Right cardiac atrium (tissue), 5 donors: ENCODE measurements around the gene PFDN6. TPM values are rescaled to one million over a fixed set of nuclear protein-coding genes. Genes with fewer than 3 reads are reported as not detected.

Experiments
- ATAC-seq, 2 donors: fragments of 200-7000 bp; cut with Tn5 transposase; one replicate each; pipeline versions ENCODE4 v1.8.0 to v1.9.1; 2020; ENCODE audit warnings: moderate library complexity in 2 of 2, mild to moderate bottlenecking in 1 of 2
- DNase-seq, 3 donors: peaks; one replicate each; pipeline ENCODE4 v3.0.0-alpha.2; 2020
- H3K27ac ChIP-seq: one replicate; pipeline ENCODE4 v1.5.1; 2013; ENCODE audit warnings: mild to moderate bottlenecking, low read length, control low read depth, moderate library complexity
- H3K27me3 ChIP-seq: one replicate; pipeline ENCODE4 v1.6.1; 2013; ENCODE audit not compliant: control insufficient read depth, insufficient read depth
- H3K4me1 ChIP-seq: one replicate; pipeline ENCODE4 v1.6.1; 2013; ENCODE audit warnings: low read length; ENCODE audit not compliant: control insufficient read depth, insufficient read depth
- H3K4me3 ChIP-seq: one replicate; pipeline ENCODE4 v1.5.1; 2013; ENCODE audit warnings: low read length, control low read depth
- H3K9me3 ChIP-seq: one replicate; pipeline ENCODE4 v1.6.1; 2013; ENCODE audit warnings: low read length; ENCODE audit not compliant: control insufficient read depth
- WGBS: extraction: QIAGEN DNeasy Blood & Tissue Kit; methylation state at CpG from one replicate; pipeline ENCODE4 v1.1.7; 2013; 5-methylcytosine and 5-hydroxymethylcytosine counted together
- intact Hi-C, 4 donors: fragments of 100-400 bp; cut with DNase I; formaldehyde crosslinking; loops; one replicate each; pipeline versions ENCODE4 v1.11.0 to v1.14.0; 2022 to 2023
- polyA plus RNA-seq: library from polyadenylated mRNA; stranded (reverse); fragments of 200-250 nt; gene quantifications from one replicate; pipeline ENCODE4 v1.2.3, GENCODE V29; 2013
- total RNA-seq, 4 donors: library from RNA; stranded (reverse); fragmentation: NEBNext Ultra II Directional; extraction: Animal tissue kit (Norgen Biotek cat#: 25700); gene quantifications; one replicate each; pipeline ENCODE4 v1.2.1, GENCODE V29; 2021
- donor health status: healthy with polysubstance abuse.
- donor health status: DM: no; HTN: yes; CAD: no.
- donor health status: DM: no; HTN: no; CAD: no.
- donor health status: DM: no; HTN: yes; CAD: no; lungs with severe emphysema.
- donor health status: DM: yes; HTN: yes; CAD: no.

PFDN6 gene
- total and polyA plus RNA-seq, 5 donors = 44.4 to 143 (median 52.4) TPM

DNA sequence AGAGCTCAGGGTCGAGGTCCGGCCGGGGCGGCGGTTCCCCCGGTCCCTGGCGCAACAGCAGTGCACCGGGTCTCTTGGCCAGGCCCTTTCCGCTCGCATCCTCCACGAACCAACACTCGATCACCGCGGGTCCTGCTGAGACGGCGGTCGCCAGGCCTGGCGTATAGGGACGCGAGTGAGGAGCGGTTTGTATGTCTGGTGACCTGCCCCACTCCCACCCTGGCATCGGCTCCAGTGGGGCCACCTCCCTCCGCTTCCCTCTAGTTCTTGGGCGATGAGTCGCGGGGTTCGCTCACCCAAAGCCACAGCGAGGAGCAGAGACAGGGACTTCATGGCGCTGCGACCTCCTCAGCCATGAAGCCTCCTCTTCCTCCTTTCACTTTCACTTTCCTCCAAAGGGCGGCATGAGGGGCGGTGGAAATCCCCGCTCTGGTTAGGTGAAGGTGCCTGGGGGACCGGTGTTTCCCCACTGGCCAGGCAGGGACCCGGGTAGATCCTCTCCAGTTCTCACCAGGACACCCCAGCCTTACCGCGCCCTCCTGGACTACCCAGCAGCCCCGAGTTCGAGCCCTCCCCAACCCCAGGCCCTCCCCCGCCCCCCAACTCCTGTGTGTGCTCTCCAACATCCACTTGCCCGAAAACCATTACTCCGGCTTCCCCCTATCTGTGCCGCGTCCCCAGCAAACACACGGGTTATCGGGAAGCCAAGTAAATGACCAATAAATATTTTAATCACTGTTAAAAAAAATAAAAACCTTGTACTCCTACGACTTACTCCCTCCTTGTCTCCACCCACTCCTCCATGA is 24.5 kb downstream of the PFDN6 start, which contains the start of gene TAPBP:
TAPBP (minus strand) TSS at position 370 of the 806 bp plus-strand sequence; CDS start at position 333, 37 bp downstream.
- under 1% methylated on average over 47 of the region's 47 CpGs for WGBS
- H3K27me3 ChIP-seq = no peaks in the 10 kb centered on the region
- peak; percentile 59 to 81 (median 81) for DNase-seq
- H3K27ac ChIP-seq = peak within 1 kb of the TSS; percentile 96
- no peaks in the 10 kb centered on the region for H3K9me3 ChIP-seq
- H3K4me3 ChIP-seq = peak within 1 kb of the TSS; percentile 84
- intact Hi-C loops = loop anchor here in 1 of 4 donors (2.0 kb wide), 1 partner anchor 15 kb away; the partner anchor contains the start of gene RGL2
- peaks cover 12% of the 10 kb centered on the region for H3K4me1 ChIP-seq
- peak; percentile 8 to 21 for ATAC-seq

DNA sequence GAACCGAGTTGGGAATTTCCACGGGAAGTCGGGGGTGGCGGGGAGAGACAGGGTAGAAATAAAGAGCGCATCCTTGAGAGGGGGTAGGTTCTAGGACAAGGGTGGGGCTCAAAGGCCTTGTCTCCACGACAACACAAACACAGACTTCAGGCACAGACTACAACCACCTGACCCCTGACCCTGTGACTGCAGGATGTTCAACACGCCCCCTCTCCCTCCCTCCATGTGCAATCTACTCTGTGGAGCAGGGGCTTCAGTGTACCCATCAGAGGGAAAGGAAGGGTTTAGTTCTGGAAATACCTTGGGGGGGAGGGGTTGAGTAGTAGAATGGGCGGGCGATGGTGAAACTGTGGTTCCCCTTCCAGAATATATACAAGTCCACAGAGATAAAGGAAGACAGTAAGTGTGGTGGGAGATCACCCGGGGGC is 25.1 kb downstream of the PFDN6 start:
- Histone ChIP-seq H3K27ac (peak overlapping the region; percentile 96), H3K4me1 (peaks cover 12% of the 10 kb centered on the region), H3K27me3 (no peaks in the 10 kb centered on the region), H3K4me3 (peak overlapping the region; percentile 84), H3K9me3 (no peaks in the 10 kb centered on the region)
- ATAC-seq = peak; percentile 39 to 66
- DNase-seq = peak; percentile 73 to 82 (median 79)
- intact Hi-C loops = loop anchor here in 1 of 4 donors (2.0 kb wide), 1 partner anchor 16 kb away; the partner anchor contains the start of gene RGL2
- 1% methylated on average over 10 of the region's 10 CpGs for WGBS

- ATAC-seq (peak; percentile 1 to 8), DNase-seq (peak; percentile 71 to 83 (median 82))
- H3K9me3 ChIP-seq = no peaks in the 10 kb centered on the region
- peak overlapping the region; percentile 96 for H3K27ac ChIP-seq
- intact Hi-C loops = loop anchor here in 1 of 4 donors (2.0 kb wide), 1 partner anchor 16 kb away; the partner anchor contains the start of gene RGL2
- WGBS = 35% methylated on average over 47 of the region's 47 CpGs
- H3K4me1 ChIP-seq = peaks cover 16% of the 10 kb centered on the region
- no peaks in the 10 kb centered on the region for H3K27me3 ChIP-seq
- H3K4me3 ChIP-seq = peak overlapping the region; percentile 84
Measured at GRCh38 chr6:33314943-33315792, 25.8 kb downstream of the PFDN6 start.

DNA sequence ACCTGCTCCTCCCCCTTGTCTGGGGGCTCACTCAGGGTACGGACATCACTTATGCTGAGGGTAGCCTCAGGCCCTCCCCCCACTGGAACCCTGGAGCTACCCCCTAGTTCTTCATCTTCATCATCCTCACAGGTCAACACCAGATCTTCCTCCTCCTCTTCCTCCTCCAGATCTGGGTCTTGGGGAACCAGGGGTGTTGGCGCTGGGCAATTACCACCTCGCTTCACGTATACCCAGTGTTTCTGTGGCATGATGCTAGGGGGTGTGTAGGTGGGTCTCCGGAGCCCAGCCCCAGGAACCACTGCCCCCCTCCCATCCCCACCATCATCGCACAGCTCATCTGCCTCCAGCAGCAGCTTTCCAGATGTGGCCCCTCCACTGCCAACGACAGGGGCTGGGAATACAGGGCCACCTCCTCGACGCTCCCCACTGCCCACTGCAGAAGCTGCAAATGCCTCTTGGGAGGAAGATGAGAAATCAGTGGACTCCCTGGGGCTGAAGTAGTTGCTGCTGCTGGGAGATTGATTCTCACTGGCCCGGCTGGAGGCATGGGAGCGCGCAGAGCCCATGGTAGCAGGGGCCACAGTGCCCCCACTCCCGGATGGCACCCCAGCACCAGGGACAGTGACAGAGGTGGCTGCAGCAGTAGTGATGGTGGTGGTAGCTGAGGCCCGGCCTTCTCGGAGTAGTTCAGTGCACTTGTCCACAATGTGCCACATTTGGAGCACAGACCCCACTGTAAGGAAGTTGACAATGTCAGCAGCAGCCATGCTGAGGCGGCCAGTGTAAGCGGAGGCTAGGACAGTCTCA is 26.6 kb downstream of the PFDN6 start:
- ATAC-seq (no peak), DNase-seq (peak in 1 of 3 donors; percentile 57)
- H3K4me1 ChIP-seq = peaks cover 17% of the 10 kb centered on the region
- no peaks in the 10 kb centered on the region for H3K9me3 ChIP-seq
- intact Hi-C loops = loop anchor here in 1 of 4 donors (2.0 kb wide), 1 partner anchor 17 kb away; the partner anchor contains the start of gene RGL2
- peak overlapping the region; percentile 12 for H3K27ac ChIP-seq
- H3K4me3 ChIP-seq = no peak overlapping the region
- no peaks in the 10 kb centered on the region for H3K27me3 ChIP-seq
- 89% methylated on average over 17 of the region's 17 CpGs for WGBS

- Histone ChIP-seq H3K4me3 (peak overlapping the region; percentile 88), H3K4me1 (peaks cover 22% of the 10 kb centered on the region), H3K27ac (peak overlapping the region; percentile 12), H3K9me3 (no peaks in the 10 kb centered on the region), H3K27me3 (no peaks in the 10 kb centered on the region)
- peak; percentile 36 to 77 (median 74) for DNase-seq
- WGBS = 67% methylated on average over 19 of the region's 19 CpGs
- no peak for ATAC-seq
- intact Hi-C loops = no loop called here
Measured at GRCh38 chr6:33316603-33317418, 27.4 kb downstream of the PFDN6 start.

- ATAC-seq (peak; percentile 0), DNase-seq (no peak)
- Histone ChIP-seq H3K4me1 (peaks cover 19% of the 10 kb centered on the region), H3K4me3 (peak overlapping the region; percentile 88), H3K9me3 (no peaks in the 10 kb centered on the region), H3K27me3 (no peaks in the 10 kb centered on the region), H3K27ac (no peak overlapping the region)
- intact Hi-C loops = no loop called here
- WGBS = 2% methylated on average over 26 of the region's 27 CpGs
Measured at GRCh38 chr6:33317419-33317668, 27.9 kb downstream of the PFDN6 start.

DNA sequence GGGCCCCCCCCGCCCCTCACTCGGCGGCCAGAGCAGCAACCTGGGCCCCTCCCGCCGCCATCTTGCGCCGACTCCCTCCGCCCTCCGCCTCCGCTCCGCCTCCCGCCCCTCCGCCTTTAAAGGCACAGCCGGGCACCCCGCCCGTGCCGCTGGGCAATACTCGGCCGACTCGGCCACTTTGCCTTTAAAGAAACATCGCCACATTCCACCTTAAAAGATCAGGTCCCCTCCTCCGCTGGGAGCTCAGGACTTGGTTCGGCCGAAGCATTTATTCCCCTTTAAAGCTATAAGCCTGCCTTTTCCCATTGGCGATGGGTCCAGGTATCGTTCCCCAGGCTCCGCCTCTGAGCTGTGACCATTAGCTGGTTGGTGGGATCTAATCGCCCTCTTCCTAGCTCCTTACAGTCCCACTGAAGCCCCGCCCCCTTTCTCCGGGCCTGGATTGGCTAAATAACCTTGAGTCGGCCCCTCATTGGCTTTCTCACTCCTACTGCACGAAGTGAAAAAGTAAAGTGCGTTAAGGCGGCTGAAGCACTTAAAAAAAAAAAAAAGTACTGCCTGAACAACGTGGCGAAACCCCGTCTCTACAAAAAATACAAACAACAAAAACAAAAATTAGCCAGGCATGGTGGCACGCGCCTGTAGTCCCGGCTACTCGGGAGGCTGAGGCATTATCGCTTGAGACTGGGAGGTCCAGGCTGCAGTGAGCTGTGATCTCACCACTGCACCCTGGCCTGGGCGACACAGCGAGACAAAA is 28.4 kb downstream of the PFDN6 start, which contains the start of gene ZBTB22:
ZBTB22 (minus strand) TSS at position 76 of the 757 bp plus-strand sequence. CDS start 828 bp downstream, outside the sequence.
- peaks cover 19% of the 10 kb centered on the region for H3K4me1 ChIP-seq
- DNase-seq (peak; percentile 99 to 100 (median 99)), ATAC-seq (peak; percentile 79 to 85)
- H3K27me3 ChIP-seq = no peaks in the 10 kb centered on the region
- no peaks in the 10 kb centered on the region for H3K9me3 ChIP-seq
- H3K27ac ChIP-seq = peak within 1 kb of the TSS; percentile 94
- intact Hi-C loops = no loop called here
- 2% methylated on average over 44 of the region's 44 CpGs for WGBS
- H3K4me3 ChIP-seq = peak within 1 kb of the TSS; percentile 88

DNA sequence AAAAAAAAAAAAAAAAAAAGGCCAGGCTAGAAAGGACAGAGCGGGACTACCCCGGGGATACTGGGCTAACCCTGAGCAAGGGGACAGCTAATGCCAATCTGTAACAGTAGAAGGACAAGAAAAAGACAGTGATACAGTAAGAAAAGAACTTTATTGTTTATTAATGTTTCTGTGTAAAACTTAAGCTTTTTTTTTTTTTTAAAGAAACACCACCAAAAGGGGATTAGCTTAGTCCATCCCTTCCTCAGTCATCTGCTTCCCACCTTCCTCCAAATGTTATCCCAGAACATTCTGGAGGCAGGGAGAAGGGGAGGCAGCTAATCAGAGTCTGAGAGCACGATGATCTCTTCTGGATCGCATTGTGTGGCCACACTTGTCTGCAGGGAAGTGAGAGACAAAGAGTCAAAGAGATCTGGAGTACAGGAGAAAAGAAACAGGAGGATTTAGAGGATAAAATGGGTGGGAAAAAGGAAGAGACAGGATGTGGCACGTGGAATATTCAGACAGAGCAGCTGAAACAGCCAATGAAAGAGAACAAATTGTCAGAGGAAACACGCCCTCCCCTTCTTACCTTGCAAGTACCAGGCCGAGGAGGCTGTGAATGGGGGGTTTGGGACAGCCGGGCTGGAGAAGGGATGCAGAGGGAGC is 29.1 kb downstream of the PFDN6 start:
- H3K4me3 ChIP-seq = peak overlapping the region; percentile 88
- intact Hi-C loops = no loop called here
- H3K27me3 ChIP-seq = no peaks in the 10 kb centered on the region
- H3K9me3 ChIP-seq = no peaks in the 10 kb centered on the region
- WGBS = 66% methylated on average over 8 of the region's 8 CpGs
- peak overlapping the region; percentile 40 for H3K27ac ChIP-seq
- no peak for DNase-seq
- no peak for ATAC-seq
- H3K4me1 ChIP-seq = peaks cover 20% of the 10 kb centered on the region

DNA sequence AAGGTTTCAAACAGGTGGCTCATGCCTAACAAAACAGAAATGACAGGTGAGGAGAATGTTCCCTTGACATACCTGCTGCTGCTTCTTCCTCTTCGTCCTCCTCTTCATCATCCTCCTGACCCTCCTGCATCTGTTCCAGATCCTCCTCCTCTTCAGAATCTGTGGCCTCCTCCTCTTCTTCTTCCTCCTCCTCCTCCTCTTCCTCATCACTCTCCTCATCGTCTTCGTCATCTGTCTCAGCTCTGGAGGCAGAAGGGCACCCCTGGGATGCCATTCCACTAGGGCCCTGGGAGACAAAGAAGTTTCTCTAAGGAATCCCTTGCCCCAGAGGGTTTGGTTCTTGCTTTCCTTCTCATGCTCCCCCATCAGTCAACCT is 30.5 kb downstream of the PFDN6 start:
- Histone ChIP-seq H3K4me3 (no peak overlapping the region), H3K27ac (peak overlapping the region; percentile 61), H3K9me3 (no peaks in the 10 kb centered on the region), H3K4me1 (peaks cover 20% of the 10 kb centered on the region), H3K27me3 (no peaks in the 10 kb centered on the region)
- DNase-seq = no peak
- no peak for ATAC-seq
- WGBS = 81% methylated on average over 3 of the region's 3 CpGs
- intact Hi-C loops = no loop called here
